ENCODE measurements around the gene MEIS2. TPM values are rescaled to one million over a fixed set of nuclear protein-coding genes. Genes with fewer than 3 reads are reported as not detected.

The MEIS2 gene
- total RNA-seq, 2 donors from 2014 or later, result 7.1 to 9.7 TPM

DNA sequence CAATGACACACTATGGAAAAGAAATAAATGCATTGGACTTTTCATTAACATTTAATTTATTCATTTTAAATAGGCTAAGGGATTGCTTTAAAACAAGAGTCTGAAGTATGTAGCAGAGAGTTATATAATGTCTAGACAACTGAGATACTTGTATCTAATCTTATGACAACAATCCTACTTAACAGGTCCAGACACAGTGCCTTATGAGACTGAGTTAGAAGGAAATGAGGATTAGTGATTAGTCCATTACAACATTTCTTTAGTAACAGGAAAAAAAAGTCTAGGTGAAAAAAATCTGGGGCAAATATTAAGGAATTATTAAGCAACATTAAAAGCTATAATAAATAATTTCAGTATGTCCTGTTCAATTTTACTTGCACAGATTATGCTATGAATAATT lies 140.6 kb downstream of the MEIS2 start:
- Histone ChIP-seq H3K36me3 (ENCODE audit: control insufficient read depth, insufficient read depth, low read length) (no peaks in the 10 kb centered on the region), H3K4me1 (ENCODE audit: control insufficient read depth, insufficient read depth, low read length) (peaks cover 5% of the 10 kb centered on the region), H3K4me3 (ENCODE audit: low read length) (no peak overlapping the region), H3K9ac (ENCODE audit: extremely low read depth, low read length, poor library complexity, severe bottlenecking) (no peak overlapping the region), H3K27me3 (ENCODE audit: control insufficient read depth, insufficient read depth, low read length, poor library complexity, severe bottlenecking) (peaks cover 15% of the 10 kb centered on the region), H3K9me3 (ENCODE audit: control insufficient read depth, low read length) (no peaks in the 10 kb centered on the region), H3K27ac (ENCODE audit: low read depth, low read length) (no peak overlapping the region)
- peaks cover 14% of the 10 kb centered on the region for H3K4me1 Mint-ChIP-seq
- no peak overlapping the region for H3K27ac Mint-ChIP-seq
- H3K36me3 Mint-ChIP-seq (ENCODE audit: low read depth), result no peaks in the 10 kb centered on the region
- H3K9me3 Mint-ChIP-seq, result no peaks in the 10 kb centered on the region
- TF ChIP-seq CTCF (conservative IDR thresholded peaks at IDR 0.05), result no peak
- peaks cover 10% of the 10 kb centered on the region for H3K27me3 Mint-ChIP-seq (ENCODE audit: insufficient read depth)
- no peak for DNase-seq
- H3K4me3 Mint-ChIP-seq, result no peak overlapping the region

- Mint-ChIP-seq H3K4me1 (peaks cover 14% of the 10 kb centered on the region), H3K9me3 (no peaks in the 10 kb centered on the region), H3K36me3 (ENCODE audit: low read depth) (no peaks in the 10 kb centered on the region), H3K27me3 (ENCODE audit: insufficient read depth) (peaks cover 3% of the 10 kb centered on the region), H3K27ac (no peak overlapping the region), H3K4me3 (no peak overlapping the region)
- peaks cover 5% of the 10 kb centered on the region for H3K4me1 ChIP-seq (ENCODE audit: control insufficient read depth, insufficient read depth, low read length)
- no peaks in the 10 kb centered on the region for H3K36me3 ChIP-seq (ENCODE audit: control insufficient read depth, insufficient read depth, low read length)
- WGBS, 2 experiments (ENCODE audit: insufficient coverage in 1 of 2, insufficient read length in 1 of 2), result 80% methylated on average over 1 of the region's 1 CpG; no CpG with 5 or more reads in 1 of the 2 experiments
- no peak overlapping the region for H3K9ac ChIP-seq (ENCODE audit: extremely low read depth, low read length, poor library complexity, severe bottlenecking)
- no peak for DNase-seq
- H3K27ac ChIP-seq (ENCODE audit: low read depth, low read length), result no peak overlapping the region
- H3K4me3 ChIP-seq (ENCODE audit: low read length), result no peak overlapping the region
- TF ChIP-seq CTCF (conservative IDR thresholded peaks at IDR 0.05), result no peak
- peaks cover 4% of the 10 kb centered on the region for H3K27me3 ChIP-seq (ENCODE audit: control insufficient read depth, insufficient read depth, low read length, poor library complexity, severe bottlenecking)
- H3K9me3 ChIP-seq (ENCODE audit: control insufficient read depth, low read length), result no peaks in the 10 kb centered on the region
Observed at GRCh38 chr15:36958606-36959005, 141.7 kb downstream of the MEIS2 start.

DNA sequence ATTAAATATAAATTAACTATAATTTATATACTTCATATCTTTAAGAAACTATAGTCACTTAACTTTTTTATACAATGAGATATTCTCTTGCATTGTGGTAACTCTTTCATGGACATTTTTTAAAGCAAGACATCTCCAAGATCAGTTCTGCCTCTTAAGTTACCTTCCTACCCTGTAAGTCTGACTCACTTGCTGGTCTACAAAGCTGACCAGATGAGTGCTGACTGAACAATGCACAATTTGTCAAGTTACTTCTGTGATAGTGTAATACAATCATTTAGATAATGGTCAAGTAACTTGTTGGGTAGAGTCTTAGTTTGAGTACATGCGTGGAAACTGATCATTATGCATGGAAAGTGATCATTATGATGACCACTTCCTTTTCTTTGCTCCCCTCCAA lies 145.9 kb downstream of the MEIS2 start:
- H3K9ac ChIP-seq (ENCODE audit: extremely low read depth, low read length, poor library complexity, severe bottlenecking), result no peak overlapping the region
- no peaks in the 10 kb centered on the region for H3K9me3 Mint-ChIP-seq
- no peak overlapping the region for H3K27ac Mint-ChIP-seq
- no peak overlapping the region for H3K27ac ChIP-seq (ENCODE audit: low read depth, low read length)
- H3K4me1 Mint-ChIP-seq, result peaks cover under 1% of the 10 kb centered on the region
- no peaks in the 10 kb centered on the region for H3K4me1 ChIP-seq (ENCODE audit: control insufficient read depth, insufficient read depth, low read length)
- no peak for DNase-seq
- no peaks in the 10 kb centered on the region for H3K36me3 ChIP-seq (ENCODE audit: control insufficient read depth, insufficient read depth, low read length)
- no peak overlapping the region for H3K4me3 ChIP-seq (ENCODE audit: low read length)
- no peak overlapping the region for H3K4me3 Mint-ChIP-seq
- H3K36me3 Mint-ChIP-seq (ENCODE audit: low read depth), result no peaks in the 10 kb centered on the region
- H3K9me3 ChIP-seq (ENCODE audit: control insufficient read depth, low read length), result no peaks in the 10 kb centered on the region
- 100% methylated on average over 1 of the region's 1 CpG for WGBS, 2 experiments (ENCODE audit: insufficient coverage in 1 of 2, insufficient read length in 1 of 2)
- TF ChIP-seq CTCF (conservative IDR thresholded peaks at IDR 0.05), result no peak
- H3K27me3 ChIP-seq (ENCODE audit: control insufficient read depth, insufficient read depth, low read length, poor library complexity, severe bottlenecking), result peaks cover 20% of the 10 kb centered on the region
- peaks cover 10% of the 10 kb centered on the region for H3K27me3 Mint-ChIP-seq (ENCODE audit: insufficient read depth)
